Activated CD4-positive, alpha-beta T cell treated with anti-CD3 and anti-CD28 coated beads, Interleukin-2, amount 50 U/mL, for 16 hours (primary cell): ENCODE measurements around the gene ZNF17.
"Not testable (repeated sequence)": the region's sequence is repeated elsewhere in the genome, so short reads cannot be mapped to it uniquely, and the experiment has no call there.

ENCODE experiments used
- DNase-seq: peaks from one replicate; pipeline ENCODE4 v3.0.0-alpha.2; 2020

The ZNF17 gene

GRCh38 chr19:57410877-57411671, at the start of gene ZNF17:
Gene ZNF17 (plus strand): TSS chr19:57411161. CDS start chr19:57413616, 2,455 bp downstream.
- DNase-seq = peak; percentile 94

- no peak for DNase-seq
Observed at GRCh38 chr19:57362419-57362818, 48.5 kb upstream of the ZNF17 start.

- DNase-seq = peak; percentile 98
Observed at GRCh38 chr19:57362997-57363687, 47.8 kb upstream of the ZNF17 start, which contains the start of the genes TRAPPC2B and ZNF547. Gene TRAPPC2B (plus strand): TSS chr19:57363551. CDS start chr19:57364834, 1,283 bp downstream. Gene ZNF547 (plus strand): TSS chr19:57363551. CDS start chr19:57368556, 5,005 bp downstream.

GRCh38 chr19:57363688-57364181, 47.2 kb upstream of the ZNF17 start:
- no peak for DNase-seq

- no peak for DNase-seq
Observed at GRCh38 chr19:57366776-57367175, 44.2 kb upstream of the ZNF17 start.

GRCh38 chr19:57374179-57374578, 36.8 kb upstream of the ZNF17 start:
- DNase-seq = no peak

GRCh38 chr19:57374647-57375046, 36.3 kb upstream of the ZNF17 start:
- not testable (repeated sequence) for DNase-seq

- DNase-seq = no peak
Observed at GRCh38 chr19:57376151-57376550, 34.8 kb upstream of the ZNF17 start.

- DNase-seq = no peak
Observed at GRCh38 chr19:57377498-57378146, 33.3 kb upstream of the ZNF17 start.

- DNase-seq = no peak
Observed at GRCh38 chr19:57380923-57381322, 30.0 kb upstream of the ZNF17 start.

GRCh38 chr19:57382806-57383488, 28.0 kb upstream of the ZNF17 start:
- no peak for DNase-seq

- no peak for DNase-seq
Observed at GRCh38 chr19:57389194-57389729, 21.7 kb upstream of the ZNF17 start.

GRCh38 chr19:57389730-57390598, 21.0 kb upstream of the ZNF17 start, which contains the start of gene ZNF548:
Gene ZNF548 (plus strand): TSS chr19:57389854. CDS start chr19:57390100, 246 bp downstream.
- DNase-seq = peak; percentile 96

GRCh38 chr19:57395710-57396109, 15.3 kb upstream of the ZNF17 start:
- DNase-seq = no peak

GRCh38 chr19:57398868-57399267, 12.1 kb upstream of the ZNF17 start:
- DNase-seq = no peak

- no peak for DNase-seq
Observed at GRCh38 chr19:57403737-57404563, 7.0 kb upstream of the ZNF17 start.

GRCh38 chr19:57406516-57407123, 4.3 kb upstream of the ZNF17 start:
- peak; percentile 57 for DNase-seq

- no peak for DNase-seq
Observed at GRCh38 chr19:57419439-57419838, 8.5 kb downstream of the ZNF17 start.

- no peak for DNase-seq
Observed at GRCh38 chr19:57421037-57421436, 10.1 kb downstream of the ZNF17 start.
